Upper lobe of left lung (tissue), 4 donors: ENCODE data around the gene PIM1.

Experiments
- CTCF ChIP-seq, 6 experiments: fragments of 450-650 bp in 4 of 6; fragments of 200-600 bp in 2 of 6; sonication (generic) in 2 of 6; IDR thresholded peaks; one replicate each; pipeline ENCODE4 v1.5.1; 2016 to 2019; ENCODE audit warnings: antibody characterized with exemption in 6 of 6
- EP300 ChIP-seq, 4 donors: sonication (generic); formaldehyde crosslinking; IDR thresholded peaks; one replicate each; pipeline ENCODE4 v1.5.1; 2017; ENCODE audit warnings: antibody characterized with exemption in 4 of 4, control low read depth in 2 of 4
- POLR2A ChIP-seq, 4 donors: fragments of 450-650 bp; IDR thresholded peaks; one replicate each; pipeline ENCODE4 v1.5.1; 2016 to 2017; ENCODE audit warnings: antibody characterized with exemption in 4 of 4, mild to moderate bottlenecking in 2 of 4

DNA sequence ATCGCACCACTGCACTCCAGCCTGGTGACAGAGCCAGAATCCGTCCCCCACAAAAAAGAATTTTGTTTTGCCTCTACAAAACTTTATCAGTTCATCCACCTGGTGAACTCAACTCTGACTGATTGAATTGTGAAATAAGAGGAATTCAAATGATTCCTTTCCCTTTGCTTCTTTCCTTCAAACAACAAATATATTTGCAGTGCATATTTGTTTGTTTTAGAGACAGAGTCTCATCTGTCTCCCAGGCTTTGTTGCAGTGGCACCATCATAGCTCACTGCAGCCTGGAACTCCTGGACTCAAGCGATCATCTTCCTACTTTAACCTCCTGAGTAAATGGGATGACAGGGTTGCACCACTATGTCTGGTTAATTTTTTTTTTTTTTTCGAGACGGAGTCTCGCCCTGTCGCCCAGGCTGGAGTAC, 23.2 kb upstream of the PIM1 start:
- TF ChIP-seq CTCF (IDR thresholded peaks at IDR 0.05): no peak
- no peak for TF ChIP-seq EP300 (IDR thresholded peaks at IDR 0.05)
- TF ChIP-seq POLR2A (IDR thresholded peaks at IDR 0.05): no peak
